Urinary bladder (tissue), 4 donors: ENCODE measurements around the gene PRPF39. TPM values are rescaled to one million over a fixed set of nuclear protein-coding genes. Genes with fewer than 3 reads are reported as not detected.
"Not testable (repeated sequence)": the region's sequence is repeated elsewhere in the genome, so short reads cannot be mapped to it uniquely, and the experiment has no call there.

Source experiments
- DNase-seq: peaks from one replicate; pipeline ENCODE4 v3.0.0-alpha.2; 2015; ENCODE audit errors: extremely low spot score
- H3K27ac ChIP-seq: one replicate; pipeline ENCODE4 v1.5.1; 2013; ENCODE audit warnings: low read depth, mild to moderate bottlenecking, moderate library complexity
- H3K36me3 ChIP-seq: one replicate; pipeline ENCODE4 v1.6.1; 2013; ENCODE audit warnings: mild to moderate bottlenecking, moderate library complexity; ENCODE audit not compliant: insufficient read depth
- H3K4me1 ChIP-seq: one replicate; pipeline ENCODE4 v1.6.1; 2013; ENCODE audit warnings: mild to moderate bottlenecking, moderate library complexity; ENCODE audit not compliant: insufficient read depth
- H3K4me3 ChIP-seq: one replicate; pipeline ENCODE4 v1.5.1; 2013; ENCODE audit warnings: low read depth, low read length
- WGBS: extraction: QIAGEN DNeasy Blood & Tissue Kit; methylation state at CpG from one replicate; pipeline ENCODE4 v1.1.7; 2013; 5-methylcytosine and 5-hydroxymethylcytosine counted together
- polyA plus RNA-seq: library from polyadenylated mRNA; stranded (reverse); fragments of 200-250 nt; gene quantifications from one replicate; pipeline ENCODE4 v1.2.3, GENCODE V29; 2013
- small RNA-seq: library from RNA; depleted of rRNA; stranded (forward); fragments of <200 nt; gene quantifications from one replicate; pipeline ENCODE3, GENCODE V24; 2014
- total RNA-seq: library from RNA; depleted of rRNA; stranded (reverse); fragments of >200 nt; gene quantifications from one replicate; pipeline ENCODE4 v1.2.3, GENCODE V29; 2014
- donor health status: healthy with polysubstance abuse.
- donor health status: healthy.

Gene PRPF39
- total and polyA plus RNA-seq, 2 donors, result 15.7 to 75.7 TPM

DNA sequence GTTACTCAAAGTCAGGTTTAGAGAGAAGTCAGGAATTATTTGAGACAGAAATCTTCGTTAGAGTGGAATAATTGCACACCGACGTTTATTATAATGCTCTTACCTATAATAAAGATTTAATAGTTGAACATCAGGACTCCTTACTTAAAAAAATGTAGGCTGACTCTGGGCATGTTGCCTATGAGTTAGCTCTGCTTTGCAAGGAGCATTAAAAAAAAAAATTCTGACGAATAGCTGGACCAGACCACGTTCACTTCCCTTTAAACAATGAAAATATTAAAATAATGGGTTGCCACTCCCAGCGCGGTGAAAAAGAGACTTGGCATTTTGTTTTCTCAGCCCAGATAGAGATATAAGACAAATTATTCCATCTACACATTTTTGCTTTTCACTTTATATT is 51.2 kb downstream of the PRPF39 start:
- Histone ChIP-seq H3K4me3 (peak overlapping the region; percentile 60), H3K36me3 (no peaks in the 10 kb centered on the region), H3K4me1 (peaks cover 1% of the 10 kb centered on the region), H3K27ac (no peak overlapping the region)
- no peak for DNase-seq
- whole genome bisulfite sequencing, result 1% methylated on average over 7 of the region's 7 CpGs

DNA sequence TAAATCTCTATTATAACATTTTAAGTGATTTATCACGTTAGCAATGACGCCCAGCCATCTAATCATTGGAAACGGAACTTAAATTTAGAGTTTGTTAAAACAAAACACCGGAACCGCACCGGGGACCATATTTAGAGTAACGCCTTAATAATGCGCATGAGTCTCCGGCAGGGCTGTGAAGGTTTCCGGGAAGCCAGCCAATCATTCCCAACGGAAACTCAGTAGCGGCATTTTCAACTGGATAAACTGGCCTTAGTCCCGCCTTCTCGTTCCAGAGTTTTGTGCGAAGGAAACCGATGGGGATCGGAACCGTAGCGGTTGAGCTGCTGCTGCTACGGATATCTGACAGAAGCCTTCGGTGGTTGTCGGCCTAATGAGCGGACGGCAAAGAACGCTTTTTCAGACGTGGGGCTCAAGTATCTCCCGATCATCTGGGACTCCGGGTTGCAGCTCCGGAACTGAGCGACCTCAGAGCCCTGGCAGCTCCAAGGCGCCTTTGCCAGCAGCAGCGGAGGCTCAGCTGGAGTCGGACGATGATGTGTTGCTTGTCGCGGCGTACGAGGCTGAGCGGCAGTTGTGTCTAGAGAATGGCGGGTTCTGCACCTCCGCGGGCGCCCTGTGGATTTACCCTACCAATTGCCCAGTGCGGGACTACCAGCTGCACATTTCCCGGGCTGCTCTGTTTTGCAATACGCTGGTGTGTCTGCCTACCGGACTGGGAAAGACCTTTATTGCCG is 51.9 kb downstream of the PRPF39 start, which contains the start of gene FANCM:
Gene FANCM, plus strand, starts transcription at position 272 of the 737 bp plus-strand sequence. Its CDS starts 102 bp downstream, at position 374.
- peak within 1 kb of the TSS; percentile 60 for H3K4me3 ChIP-seq
- no peaks in the 10 kb centered on the region for H3K36me3 ChIP-seq
- H3K4me1 ChIP-seq, result peaks cover 1% of the 10 kb centered on the region
- peak; percentile 96 for DNase-seq
- under 1% methylated on average over 48 of the region's 48 CpGs for WGBS
- peak within 1 kb of the TSS; percentile 66 for H3K27ac ChIP-seq

DNA sequence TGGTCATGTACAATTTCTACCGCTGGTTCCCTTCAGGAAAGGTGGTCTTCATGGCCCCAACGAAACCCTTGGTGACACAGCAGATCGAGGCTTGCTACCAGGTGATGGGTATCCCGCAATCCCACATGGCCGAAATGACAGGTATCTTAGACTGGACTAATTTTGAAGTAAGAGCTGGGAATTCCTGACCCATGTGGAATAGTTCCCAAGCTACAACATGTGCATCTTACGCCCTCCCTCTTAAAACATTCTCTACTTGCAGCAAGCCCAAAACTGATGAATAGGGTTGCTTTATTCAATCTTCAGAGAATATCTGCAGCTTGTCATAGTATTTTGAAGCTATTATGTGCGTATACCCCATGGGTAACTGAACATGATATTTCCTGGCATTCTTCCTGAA is 52.5 kb downstream of the PRPF39 start:
- WGBS, result under 1% methylated on average over 7 of the region's 7 CpGs
- H3K36me3 ChIP-seq, result no peaks in the 10 kb centered on the region
- no peak overlapping the region for H3K27ac ChIP-seq
- H3K4me3 ChIP-seq, result peak overlapping the region; percentile 58
- peaks cover 1% of the 10 kb centered on the region for H3K4me1 ChIP-seq
- DNase-seq, result no peak

DNA sequence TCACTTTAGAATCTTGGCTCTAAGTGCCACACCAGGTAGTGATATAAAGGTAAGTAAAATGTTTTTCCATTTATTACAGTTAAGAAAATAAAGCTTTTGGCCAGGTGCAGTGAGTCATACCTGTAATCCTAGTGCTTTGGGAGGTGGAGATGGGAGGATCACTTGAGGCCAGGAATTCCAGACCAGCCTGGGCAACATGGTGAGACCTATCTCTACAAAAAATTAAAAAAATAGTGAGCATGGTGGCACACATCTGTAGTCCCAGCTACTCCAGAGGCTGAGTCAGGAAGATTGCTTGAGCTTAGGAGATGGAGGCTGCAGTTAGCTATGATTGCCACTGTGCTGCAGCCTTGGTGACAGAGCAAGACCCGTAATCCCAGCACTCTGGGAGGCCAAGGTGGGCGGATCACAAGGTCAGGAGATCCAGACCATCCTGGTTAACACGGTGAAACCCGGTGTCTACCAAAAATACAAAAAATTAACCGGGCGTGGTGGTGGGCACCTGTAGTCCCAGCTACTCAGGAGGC is 56.8 kb downstream of the PRPF39 start:
- Histone ChIP-seq H3K4me1 (peaks cover 1% of the 10 kb centered on the region), H3K4me3 (no peak overlapping the region), H3K27ac (no peak overlapping the region), H3K36me3 (no peaks in the 10 kb centered on the region)
- WGBS, result 96% methylated on average over 6 of the region's 6 CpGs
- DNase-seq, result no peak

DNA sequence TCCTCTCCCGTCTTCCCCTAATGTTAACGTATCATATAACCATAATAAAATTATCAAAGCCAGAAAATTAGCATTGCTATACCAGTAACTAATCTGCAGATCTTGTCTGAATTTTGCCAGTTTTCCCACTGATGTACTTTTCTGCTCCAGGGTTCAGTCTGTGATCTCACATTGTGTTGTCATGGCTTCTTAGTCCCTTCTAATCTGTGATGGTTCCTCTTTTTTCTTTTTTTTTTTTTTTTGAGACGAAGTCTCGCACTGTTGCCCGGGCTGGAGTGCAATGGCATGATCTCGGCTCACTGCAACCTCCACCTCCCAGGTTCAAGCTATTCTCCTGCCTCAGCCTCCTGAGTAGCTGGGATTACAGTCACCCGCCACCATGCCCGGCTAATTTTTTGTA is 58.2 kb downstream of the PRPF39 start:
- not testable (repeated sequence) for H3K36me3 ChIP-seq, H3K27ac ChIP-seq, H3K4me3 ChIP-seq, H3K4me1 ChIP-seq, DNase-seq
- WGBS, result 92% methylated on average over 8 of the region's 8 CpGs

DNA sequence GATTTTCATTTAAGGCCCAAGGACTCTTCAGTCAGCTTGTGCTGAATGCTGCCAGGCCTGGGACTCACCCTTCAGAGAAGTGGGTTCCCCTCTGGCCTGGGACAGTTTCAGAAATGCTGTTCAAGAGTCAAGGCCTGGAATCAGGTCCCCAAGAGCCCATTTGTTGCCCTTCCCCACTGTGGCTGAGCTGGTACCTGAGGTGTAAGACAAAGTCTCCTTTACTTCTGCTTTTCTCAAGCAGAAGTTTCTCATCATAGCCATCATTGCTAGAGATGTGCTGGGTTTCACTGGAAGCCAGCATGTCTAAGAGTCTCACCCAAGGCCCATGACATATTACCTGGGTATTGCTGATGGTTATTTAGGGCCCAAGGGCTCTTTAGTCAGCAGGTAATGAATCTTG is 60.7 kb downstream of the PRPF39 start:
- no peaks in the 10 kb centered on the region for H3K4me1 ChIP-seq
- no peaks in the 10 kb centered on the region for H3K36me3 ChIP-seq
- no peak for DNase-seq
- H3K27ac ChIP-seq, result no peak overlapping the region
- no peak overlapping the region for H3K4me3 ChIP-seq

DNA sequence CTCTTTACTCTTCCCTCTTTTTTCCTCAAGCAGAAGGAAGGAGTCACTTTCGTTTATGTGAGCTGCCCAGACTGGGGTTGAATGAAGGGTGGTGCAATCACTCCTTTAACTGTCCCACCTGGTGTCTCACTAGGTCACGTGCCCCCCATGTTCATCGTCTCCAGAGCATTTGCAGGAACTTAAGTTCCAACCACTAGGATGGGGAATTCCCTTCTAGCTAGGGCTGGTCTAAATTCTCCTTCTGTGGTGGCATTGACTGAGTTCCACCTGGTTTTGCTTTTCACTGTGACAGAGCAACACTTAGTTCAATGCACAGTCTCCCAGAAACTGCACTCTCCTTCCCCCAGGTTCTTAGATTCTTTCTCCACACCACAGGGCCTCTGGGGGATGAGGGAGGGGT is 61.3 kb downstream of the PRPF39 start:
- WGBS, result 95% methylated on average over 3 of the region's 3 CpGs
- H3K36me3 ChIP-seq, result no peaks in the 10 kb centered on the region

DNA sequence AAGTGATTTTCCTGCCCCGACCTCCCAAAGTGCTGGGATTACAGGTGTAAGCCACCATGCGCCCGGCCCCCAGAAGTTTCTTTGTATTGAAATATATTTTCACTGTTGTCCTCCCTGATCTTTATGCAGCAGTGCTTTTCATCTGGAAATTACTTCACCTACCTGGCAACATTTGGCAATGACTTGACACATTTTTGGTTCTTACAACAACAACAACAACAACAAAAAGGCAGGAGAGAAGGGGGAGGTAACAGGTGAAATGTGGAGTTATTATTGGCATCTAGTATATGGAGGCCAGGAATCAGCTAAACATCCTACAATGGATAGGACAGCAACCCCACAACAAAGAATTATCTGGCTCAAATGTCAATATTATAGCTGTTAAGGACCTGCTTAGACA is 65.7 kb downstream of the PRPF39 start:
- Histone ChIP-seq H3K4me1 (no peaks in the 10 kb centered on the region), H3K36me3 (no peaks in the 10 kb centered on the region), H3K4me3 (no peak overlapping the region), H3K27ac (no peak overlapping the region)
- WGBS, result 96% methylated on average over 3 of the region's 3 CpGs
- no peak for DNase-seq

More for the DNA sequence above, 61.3 kb downstream of the PRPF39 start:
- Histone ChIP-seq H3K27ac (no peak overlapping the region), H3K4me3 (no peak overlapping the region), H3K4me1 (no peaks in the 10 kb centered on the region)
- DNase-seq, result no peak

DNA sequence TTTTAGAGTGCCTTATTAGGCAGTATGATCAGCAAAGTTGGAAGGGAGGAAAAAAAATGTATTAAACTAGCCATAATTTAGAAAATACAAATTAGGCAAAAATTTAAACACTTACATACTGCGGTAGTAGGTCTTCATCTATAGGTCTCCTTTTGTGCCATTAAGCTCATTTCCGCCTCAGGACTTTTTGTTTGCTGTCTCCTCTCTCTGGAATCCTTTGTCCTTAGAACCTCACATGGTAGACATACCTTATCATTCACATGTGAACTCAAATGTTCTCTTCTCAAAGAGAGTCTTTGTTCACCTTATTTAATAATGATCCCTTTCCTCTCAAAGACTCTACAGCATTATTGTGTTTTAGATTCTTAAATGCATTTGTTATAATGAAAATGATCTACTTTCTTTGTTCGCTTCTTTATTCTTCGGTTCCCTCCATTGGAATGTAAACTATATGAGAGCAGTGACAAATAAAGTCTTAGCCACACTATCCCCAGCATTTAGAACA is 66.5 kb downstream of the PRPF39 start:
- Histone ChIP-seq H3K4me3 (no peak overlapping the region), H3K36me3 (no peaks in the 10 kb centered on the region), H3K4me1 (no peaks in the 10 kb centered on the region), H3K27ac (no peak overlapping the region)
- WGBS, result 94% methylated on average over 4 of the region's 4 CpGs
- DNase-seq, result no peak

DNA sequence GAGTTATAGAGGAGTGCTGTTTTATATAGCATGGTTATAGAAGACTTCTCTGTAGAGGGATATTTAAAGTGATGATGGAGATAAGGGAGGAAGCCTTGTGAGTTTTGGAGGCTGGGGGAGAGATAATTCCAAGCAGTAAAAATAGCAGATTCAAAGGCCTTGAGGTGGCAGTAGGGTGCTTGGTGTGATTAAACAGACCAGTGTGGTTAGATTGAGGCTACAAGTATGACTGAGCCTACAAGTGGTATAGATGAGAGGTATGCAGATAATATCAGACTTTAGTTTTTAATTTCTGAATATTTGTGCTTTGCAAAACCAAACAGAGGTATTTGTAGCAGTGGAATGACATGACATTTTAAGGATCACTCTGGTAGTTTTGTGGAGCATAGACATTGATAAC is 72.2 kb downstream of the PRPF39 start:
- no peaks in the 10 kb centered on the region for H3K4me1 ChIP-seq
- H3K4me3 ChIP-seq, result no peak overlapping the region
- no peaks in the 10 kb centered on the region for H3K36me3 ChIP-seq
- no peak overlapping the region for H3K27ac ChIP-seq
- DNase-seq, result no peak

Small RNAs within 50 kb of the gene (small RNA-seq; reads per million reads assigned to genes)
- gene RF00151 (not detected), gene SNORD127 (2,847 reads per million, percentile 99 among the genes with 10 or more reads in this experiment)

Other genes starting within 250 kb of the PRPF39 start
- gene KLHL28, start 122.2 kb upstream of the PRPF39 start, total RNA-seq, result 36.7 TPM
- 5.6 TPM for gene KLHL28, start 122.2 kb upstream of the PRPF39 start, polyA plus RNA-seq
- gene TOGARAM1, start 121.9 kb upstream of the PRPF39 start, total RNA-seq, result 78.8 TPM
- 8.2 TPM for gene TOGARAM1, start 121.9 kb upstream of the PRPF39 start, polyA plus RNA-seq
- gene FKBP3, start 50.4 kb downstream of the PRPF39 start, total RNA-seq, result 53.9 TPM
- gene FKBP3, start 50.4 kb downstream of the PRPF39 start, polyA plus RNA-seq, result 51.0 TPM
- 23.3 TPM for gene FANCM, start 51.8 kb downstream of the PRPF39 start, total RNA-seq
- 2.2 TPM for gene FANCM, start 51.8 kb downstream of the PRPF39 start, polyA plus RNA-seq
- gene MIS18BP1, start 169.1 kb downstream of the PRPF39 start, total RNA-seq, result 86.4 TPM
- 9.2 TPM for gene MIS18BP1, start 169.1 kb downstream of the PRPF39 start, polyA plus RNA-seq